Measurements from ENCODE around the gene PPP1R13L.
"Not testable (repeated sequence)": the region's sequence is repeated elsewhere in the genome, so short reads cannot be mapped to it uniquely, and the experiment has no call there.

PPP1R13L gene

GRCh38 chr19:45429896-45430295 lies 25.0 kb upstream of the PPP1R13L start:
- not testable (repeated sequence) for DNase-seq

GRCh38 chr19:45428384-45429231 lies 23.7 kb upstream of the PPP1R13L start:
- no peak for DNase-seq

- DNase-seq: peak in 1 of 2 experiments; percentile 56
These were observed 19.6 kb upstream of the PPP1R13L start for GRCh38 chr19:45424191-45425058.

GRCh38 chr19:45423589-45424190 lies 18.8 kb upstream of the PPP1R13L start, which contains the start of gene ERCC1:
ERCC1 (minus strand) TSS chr19:45423917; CDS start chr19:45423374, 543 bp downstream.
- DNase-seq: peak; percentile 94 to 96

- no peak for DNase-seq
These were observed 18.2 kb upstream of the PPP1R13L start for GRCh38 chr19:45423033-45423588.

GRCh38 chr19:45421947-45422498 lies 17.2 kb upstream of the PPP1R13L start:
- DNase-seq: no peak

GRCh38 chr19:45420871-45421270 lies 16.0 kb upstream of the PPP1R13L start:
- DNase-seq: no peak

GRCh38 chr19:45420356-45420755 lies 15.5 kb upstream of the PPP1R13L start:
- DNase-seq: no peak

GRCh38 chr19:45419895-45420294 lies 15.0 kb upstream of the PPP1R13L start:
- no peak for DNase-seq

- DNase-seq: peak in 1 of 2 experiments; percentile 25
These were observed 14.5 kb upstream of the PPP1R13L start for GRCh38 chr19:45419396-45419795.

GRCh38 chr19:45418802-45419201 lies 13.9 kb upstream of the PPP1R13L start:
- DNase-seq: no peak

- DNase-seq: no peak
These were observed 12.3 kb upstream of the PPP1R13L start for GRCh38 chr19:45417151-45417550.

- no peak for DNase-seq
These were observed 9.6 kb upstream of the PPP1R13L start for GRCh38 chr19:45414468-45414867.

GRCh38 chr19:45413497-45413896 lies 8.6 kb upstream of the PPP1R13L start:
- DNase-seq: no peak

- DNase-seq: not testable (repeated sequence)
These were observed 5.5 kb upstream of the PPP1R13L start for GRCh38 chr19:45410330-45410729.

GRCh38 chr19:45409557-45409920 lies 4.7 kb upstream of the PPP1R13L start:
- DNase-seq: no peak

- DNase-seq: no peak
These were observed 4.1 kb upstream of the PPP1R13L start for GRCh38 chr19:45408830-45409556.

GRCh38 chr19:45408121-45408520 lies 3.3 kb upstream of the PPP1R13L start:
- no peak for DNase-seq

GRCh38 chr19:45407585-45407984 lies 2.7 kb upstream of the PPP1R13L start:
- not testable (repeated sequence) for DNase-seq

GRCh38 chr19:45407091-45407375 lies 2.2 kb upstream of the PPP1R13L start:
- DNase-seq: no peak

- DNase-seq: peak; percentile 93 to 96
These were observed 1.6 kb upstream of the PPP1R13L start, which contains the start of gene POLR1G for GRCh38 chr19:45406226-45407090. POLR1G (plus strand) TSS chr19:45406644; CDS start chr19:45406697, 53 bp downstream.

All from NCI-H446 (cell line).